Rectal smooth muscle tissue (tissue), 1 donor: ENCODE measurements around the gene USH1G.

Source experiments
- H3K27ac ChIP-seq: one replicate; pipeline ENCODE4 v1.7.0; 2013; ENCODE audit warnings: low read depth, low read length, inconsistent platforms
- H3K27me3 ChIP-seq: one replicate; pipeline ENCODE4 v1.7.0; 2013; ENCODE audit warnings: low read length; ENCODE audit not compliant: control insufficient read depth, insufficient read depth
- H3K36me3 ChIP-seq: one replicate; pipeline ENCODE4 v1.7.0; 2013; ENCODE audit warnings: low read length; ENCODE audit not compliant: control insufficient read depth, insufficient read depth
- H3K4me1 ChIP-seq: one replicate; pipeline ENCODE4 v1.7.0; 2013; ENCODE audit warnings: low read length; ENCODE audit not compliant: control insufficient read depth, insufficient read depth
- H3K4me3 ChIP-seq: one replicate; pipeline ENCODE4 v1.7.0; 2013; ENCODE audit warnings: low read length
- H3K9ac ChIP-seq: one replicate; pipeline ENCODE4 v1.7.0; 2013; ENCODE audit warnings: low read length

USH1G gene

DNA sequence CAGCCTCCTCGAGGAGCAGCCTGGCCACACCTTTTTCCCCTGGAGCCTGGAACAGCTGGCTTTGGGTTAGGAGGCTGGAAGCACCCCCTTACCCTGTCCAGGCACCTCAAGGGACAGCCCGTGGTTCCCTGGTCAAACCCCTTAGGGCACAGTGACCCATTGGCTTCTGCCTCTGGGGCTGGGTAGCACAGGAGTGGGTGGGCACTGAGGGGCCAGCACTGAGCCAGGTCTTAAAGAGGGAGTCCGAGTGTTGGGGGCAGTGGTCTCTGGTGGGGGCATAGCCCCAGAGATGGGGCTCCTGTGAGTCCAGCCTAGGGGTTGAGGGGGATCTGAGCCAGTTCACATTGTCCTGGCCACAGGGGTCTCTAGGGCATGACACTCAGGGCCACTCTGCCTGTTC is 28.0 kb upstream of the USH1G start:
- H3K4me3 ChIP-seq, result no peak overlapping the region
- H3K27ac ChIP-seq, result no peak overlapping the region
- peaks cover 3% of the 10 kb centered on the region for H3K27me3 ChIP-seq
- no peak overlapping the region for H3K9ac ChIP-seq
- H3K36me3 ChIP-seq, result no peaks in the 10 kb centered on the region
- no peaks in the 10 kb centered on the region for H3K4me1 ChIP-seq

GRCh38 chr17:74950207-74950606 is 27.2 kb upstream of the USH1G start:
- H3K9ac ChIP-seq, result no peak overlapping the region
- no peak overlapping the region for H3K4me3 ChIP-seq
- no peaks in the 10 kb centered on the region for H3K4me1 ChIP-seq
- H3K36me3 ChIP-seq, result no peaks in the 10 kb centered on the region
- peaks cover 3% of the 10 kb centered on the region for H3K27me3 ChIP-seq
- no peak overlapping the region for H3K27ac ChIP-seq

DNA sequence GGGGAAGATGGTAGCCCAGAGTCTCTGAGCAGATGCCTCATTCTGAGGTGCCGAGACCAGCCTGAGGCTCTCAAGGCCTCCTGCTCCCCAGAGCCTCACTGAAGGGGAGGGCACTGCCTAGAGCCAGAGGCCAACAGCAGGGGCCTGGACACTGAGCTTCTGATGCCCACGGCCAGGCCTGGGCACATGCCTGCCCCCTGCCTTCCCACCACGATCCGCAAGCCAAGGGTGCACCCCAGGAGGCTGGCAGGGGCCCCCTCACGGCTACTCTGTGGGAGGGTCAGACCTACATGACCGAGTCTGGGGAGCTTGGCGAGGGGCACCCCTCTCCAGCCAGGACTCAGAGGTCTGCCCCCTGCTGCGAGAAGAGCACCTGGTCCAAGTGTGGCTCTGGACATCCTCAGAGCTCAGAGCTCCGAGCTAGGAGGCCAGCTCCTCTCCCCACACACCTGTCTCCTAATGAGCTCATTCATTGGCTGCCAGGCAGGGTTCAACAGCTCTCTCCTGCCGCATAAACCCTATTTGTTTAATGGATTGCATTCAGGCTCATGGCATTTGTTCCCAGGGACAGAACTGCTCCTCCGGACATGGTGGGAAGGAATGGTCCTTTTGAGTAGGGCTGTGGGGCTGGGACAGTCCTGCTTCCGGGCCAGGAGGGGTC is 26.5 kb upstream of the USH1G start:
- H3K9ac ChIP-seq, result no peak overlapping the region

DNA sequence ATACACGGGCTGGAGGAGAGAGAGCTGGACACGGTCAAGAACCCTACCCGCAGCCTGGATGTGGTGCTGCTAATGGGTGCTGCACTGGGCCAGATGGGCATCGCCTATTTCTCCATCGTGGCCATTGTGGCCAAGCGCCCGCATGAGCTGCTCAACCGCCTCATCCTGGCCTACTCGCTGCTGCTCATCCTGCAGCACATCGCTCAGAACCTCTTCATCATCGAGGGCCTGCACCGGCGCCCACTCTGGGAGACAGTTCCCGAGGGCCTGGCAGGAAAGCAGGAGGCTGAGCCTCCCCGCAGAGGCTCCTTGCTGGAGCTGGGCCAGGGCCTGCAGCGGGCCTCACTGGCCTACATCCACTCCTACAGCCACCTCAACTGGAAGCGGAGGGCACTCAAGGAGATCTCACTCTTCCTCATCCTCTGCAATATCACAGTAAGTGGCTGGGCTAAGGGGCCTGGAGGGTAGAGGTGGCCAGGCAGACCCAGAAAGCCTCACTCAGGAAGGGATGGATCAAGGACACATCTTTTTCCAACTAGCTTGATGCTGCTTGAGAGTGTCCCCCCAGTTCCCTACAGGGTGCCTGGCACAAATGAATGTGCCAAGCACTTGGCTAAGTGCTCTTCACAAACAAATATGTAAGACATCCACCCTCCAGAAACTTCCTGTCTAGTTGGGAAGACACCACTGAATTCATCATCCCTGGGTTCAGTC is 24.1 kb upstream of the USH1G start:
- H3K27ac ChIP-seq, result no peak overlapping the region
- H3K4me3 ChIP-seq, result no peak overlapping the region
- H3K27me3 ChIP-seq, result peaks cover 5% of the 10 kb centered on the region
- no peaks in the 10 kb centered on the region for H3K4me1 ChIP-seq
- no peak overlapping the region for H3K9ac ChIP-seq
- no peaks in the 10 kb centered on the region for H3K36me3 ChIP-seq

More for the DNA sequence above, 26.5 kb upstream of the USH1G start:
- Histone ChIP-seq H3K27ac (no peak overlapping the region), H3K4me1 (no peaks in the 10 kb centered on the region), H3K27me3 (peaks cover 3% of the 10 kb centered on the region), H3K36me3 (no peaks in the 10 kb centered on the region), H3K4me3 (no peak overlapping the region)

DNA sequence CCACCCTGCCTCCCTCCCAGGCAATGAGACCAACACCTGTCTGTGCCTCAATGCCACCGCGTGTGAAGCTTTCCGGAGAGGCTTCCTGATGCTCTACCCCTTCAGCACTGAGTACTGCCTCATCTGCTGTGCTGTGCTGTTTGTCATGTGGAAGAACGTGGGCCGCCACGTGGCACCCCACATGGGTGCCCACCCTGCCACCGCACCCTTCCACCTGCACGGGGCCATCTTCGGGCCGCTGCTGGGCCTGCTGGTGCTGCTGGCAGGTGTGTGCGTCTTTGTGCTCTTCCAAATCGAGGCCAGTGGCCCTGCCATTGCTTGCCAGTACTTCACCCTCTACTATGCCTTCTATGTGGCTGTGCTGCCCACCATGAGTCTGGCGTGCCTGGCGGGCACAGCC is 23.6 kb upstream of the USH1G start:
- no peaks in the 10 kb centered on the region for H3K4me1 ChIP-seq
- H3K36me3 ChIP-seq, result no peaks in the 10 kb centered on the region
- H3K27ac ChIP-seq, result no peak overlapping the region
- H3K9ac ChIP-seq, result no peak overlapping the region
- H3K4me3 ChIP-seq, result no peak overlapping the region
- H3K27me3 ChIP-seq, result peaks cover 5% of the 10 kb centered on the region

DNA sequence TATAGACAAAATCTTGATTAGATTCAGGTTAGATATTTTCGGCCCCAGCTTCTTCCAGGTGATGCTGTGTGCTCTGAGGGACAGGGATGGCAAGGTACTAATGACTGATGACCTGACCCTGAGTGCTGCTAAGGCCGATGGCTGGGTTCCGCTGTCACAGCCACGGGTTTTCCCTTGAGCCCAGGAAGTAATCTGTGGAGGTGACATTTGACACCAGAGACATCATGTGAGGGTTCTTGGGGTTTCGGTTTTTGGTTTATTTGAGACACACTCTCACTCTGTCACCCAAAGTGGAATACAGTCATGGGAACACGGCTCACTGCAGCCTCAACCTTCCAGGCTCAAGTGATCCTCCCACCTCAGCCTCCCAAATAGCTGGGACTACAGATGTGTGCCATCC is 22.5 kb upstream of the USH1G start:
- no peak overlapping the region for H3K9ac ChIP-seq
- H3K4me1 ChIP-seq, result no peaks in the 10 kb centered on the region
- no peaks in the 10 kb centered on the region for H3K36me3 ChIP-seq
- H3K27ac ChIP-seq, result no peak overlapping the region
- H3K4me3 ChIP-seq, result no peak overlapping the region
- H3K27me3 ChIP-seq, result peaks cover 2% of the 10 kb centered on the region

DNA sequence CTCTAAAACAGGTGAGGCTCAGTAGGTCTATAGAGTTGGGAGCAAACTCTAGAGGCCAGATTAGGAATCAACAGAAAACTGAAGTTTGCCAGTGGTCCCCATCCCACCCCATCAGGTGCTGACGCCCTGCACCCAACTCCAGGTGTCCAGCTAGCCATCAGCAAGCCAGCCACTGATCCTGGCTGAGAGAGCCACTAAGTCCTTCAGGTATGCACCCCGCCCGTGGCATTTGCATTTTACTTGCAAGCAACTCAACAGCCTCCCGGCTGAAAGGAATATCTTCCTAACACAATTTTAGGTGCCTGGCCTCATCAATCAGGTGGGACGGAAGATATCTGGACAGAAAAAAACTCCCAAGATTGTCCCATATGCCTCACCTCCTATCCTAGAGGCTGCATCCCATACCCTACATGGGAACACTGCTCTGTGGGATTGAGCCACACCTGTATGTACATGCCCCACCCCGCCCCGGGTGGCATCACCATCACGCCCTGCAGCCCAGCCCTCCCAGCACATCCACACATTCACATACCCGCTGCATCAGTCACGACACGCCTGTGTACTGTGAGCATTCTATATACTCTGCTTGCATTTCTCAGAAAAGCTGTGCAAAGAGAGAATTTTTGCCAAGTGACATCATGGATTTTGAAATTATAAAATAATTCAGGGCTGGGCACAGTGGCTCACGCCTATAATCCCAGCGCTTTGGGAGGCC is 20.9 kb upstream of the USH1G start:
- H3K36me3 ChIP-seq, result no peaks in the 10 kb centered on the region

GRCh38 chr17:74941128-74941725 is 18.2 kb upstream of the USH1G start:
- H3K4me3 ChIP-seq, result no peak overlapping the region
- peaks cover 21% of the 10 kb centered on the region for H3K27me3 ChIP-seq
- no peak overlapping the region for H3K27ac ChIP-seq
- no peak overlapping the region for H3K9ac ChIP-seq
- H3K4me1 ChIP-seq, result no peaks in the 10 kb centered on the region
- no peaks in the 10 kb centered on the region for H3K36me3 ChIP-seq

More for the DNA sequence above, 20.9 kb upstream of the USH1G start:
- no peak overlapping the region for H3K4me3 ChIP-seq
- H3K4me1 ChIP-seq, result no peaks in the 10 kb centered on the region
- H3K9ac ChIP-seq, result no peak overlapping the region
- H3K27ac ChIP-seq, result no peak overlapping the region
- peaks cover 2% of the 10 kb centered on the region for H3K27me3 ChIP-seq

DNA sequence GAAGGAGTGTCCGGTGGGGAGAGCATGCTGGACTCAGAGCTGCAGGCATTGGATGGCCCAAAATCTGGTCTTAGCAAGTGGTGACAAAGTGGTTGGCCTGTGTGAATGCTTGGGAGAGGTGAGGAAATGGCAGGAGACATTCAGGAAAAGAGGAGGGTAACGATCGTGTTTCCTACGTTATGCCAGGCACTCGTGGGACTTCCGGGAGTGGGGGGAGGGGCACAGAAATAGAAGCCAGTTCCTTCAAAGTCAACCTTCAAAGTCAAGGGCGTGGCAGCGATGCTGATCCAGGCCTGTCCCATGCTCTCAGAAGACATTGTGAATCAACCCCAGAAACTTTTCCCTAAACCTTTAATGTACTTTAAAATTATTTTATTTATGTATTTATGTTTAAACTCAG is 16.5 kb upstream of the USH1G start:
- Histone ChIP-seq H3K4me1 (no peaks in the 10 kb centered on the region), H3K27me3 (peaks cover 30% of the 10 kb centered on the region), H3K9ac (no peak overlapping the region), H3K27ac (no peak overlapping the region), H3K4me3 (no peak overlapping the region), H3K36me3 (no peaks in the 10 kb centered on the region)

- H3K27me3 ChIP-seq, result peaks cover 31% of the 10 kb centered on the region
- no peak overlapping the region for H3K9ac ChIP-seq
- no peak overlapping the region for H3K27ac ChIP-seq
- H3K36me3 ChIP-seq, result no peaks in the 10 kb centered on the region
- H3K4me3 ChIP-seq, result no peak overlapping the region
- H3K4me1 ChIP-seq, result no peaks in the 10 kb centered on the region
These were observed 15.3 kb upstream of the USH1G start for GRCh38 chr17:74938194-74938950.

DNA sequence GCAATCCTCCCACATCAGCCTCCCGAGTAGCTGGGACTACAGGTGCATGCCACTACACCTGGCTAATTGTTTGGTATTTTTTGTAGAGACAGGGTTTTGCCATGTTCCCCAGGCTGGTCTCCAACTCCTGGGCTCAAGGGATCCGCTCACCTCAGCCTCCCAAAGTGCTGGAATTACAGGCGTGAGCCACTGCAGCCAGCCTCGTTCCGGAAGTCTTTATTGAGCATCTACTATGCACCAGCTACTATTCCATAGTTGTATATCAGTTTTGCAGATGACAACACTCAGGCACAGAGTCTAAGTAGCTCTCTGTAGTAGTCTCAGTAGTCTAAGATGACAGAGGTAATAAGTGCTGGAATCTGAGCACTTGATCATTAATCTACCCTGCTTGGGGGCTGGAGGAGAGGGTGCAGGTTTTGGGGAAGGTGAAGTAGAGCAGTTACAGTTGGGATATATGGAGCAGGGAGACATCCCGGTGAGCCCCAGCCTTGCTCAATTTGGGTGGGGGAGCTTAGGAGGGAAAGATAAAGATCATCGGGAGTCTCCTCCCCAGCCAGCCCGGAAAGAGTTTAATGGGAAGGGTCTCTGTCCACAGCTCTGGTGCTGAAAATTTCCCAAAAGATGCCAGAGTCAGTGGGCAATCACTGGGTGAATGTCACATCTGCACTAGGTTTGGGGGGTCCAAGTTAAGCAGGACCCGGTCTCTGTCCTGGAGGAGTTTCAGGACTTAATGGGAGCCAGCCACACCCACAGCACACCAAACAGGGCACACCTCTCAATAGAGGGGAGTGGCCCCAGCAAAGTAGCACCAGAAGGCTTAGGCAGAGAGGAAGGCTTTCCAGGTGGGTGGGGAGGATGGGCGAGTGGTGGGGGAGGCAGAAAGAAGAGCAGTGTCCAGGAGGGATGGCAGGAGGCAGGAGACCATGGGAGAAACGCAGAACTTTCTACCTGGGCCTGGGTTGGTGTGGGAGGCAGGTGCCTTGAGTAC is 14.3 kb upstream of the USH1G start:
- Histone ChIP-seq H3K27ac (no peak overlapping the region), H3K9ac (no peak overlapping the region), H3K36me3 (no peaks in the 10 kb centered on the region), H3K27me3 (peaks cover 34% of the 10 kb centered on the region), H3K4me1 (no peaks in the 10 kb centered on the region), H3K4me3 (no peak overlapping the region)
